Activated naive CD4-positive, alpha-beta T cell treated with anti-CD3 and anti-CD28 coated beads, Interleukin-2, amount 50 U/mL, for 16 hours (primary cell): ENCODE data around the gene BAIAP2.

Experiments
- DNase-seq: peaks from one replicate; pipeline ENCODE4 v3.0.0-alpha.2; 2020

BAIAP2 gene

GRCh38 chr17:81039854-81040758 lies 5.2 kb downstream of the BAIAP2 start:
- DNase-seq: no peak

GRCh38 chr17:81040791-81041337 lies 5.9 kb downstream of the BAIAP2 start:
- DNase-seq: peak; percentile 25

- DNase-seq: no peak
Measured at GRCh38 chr17:81042606-81043005, 7.7 kb downstream of the BAIAP2 start.

DNA sequence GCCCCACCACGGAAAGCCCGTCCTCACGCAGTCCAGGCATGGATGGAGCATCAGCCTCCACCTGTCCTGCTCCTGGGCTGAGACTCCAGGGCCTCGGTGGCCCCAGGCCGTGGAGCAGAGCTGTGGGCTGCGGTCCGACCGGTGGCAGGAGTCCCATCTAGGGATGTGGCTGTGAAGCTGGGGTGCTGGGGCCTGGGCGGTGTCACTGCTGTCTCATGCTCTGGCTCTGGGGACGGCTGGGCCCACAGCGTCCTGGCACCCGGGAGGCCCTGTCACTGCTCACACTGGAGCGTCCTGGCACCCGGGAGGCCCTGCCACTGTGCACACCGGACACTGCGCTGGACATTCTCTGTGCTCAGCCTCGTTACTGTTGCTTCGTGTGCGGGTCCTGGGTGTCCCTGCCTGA lies 8.4 kb downstream of the BAIAP2 start:
- no peak for DNase-seq

DNA sequence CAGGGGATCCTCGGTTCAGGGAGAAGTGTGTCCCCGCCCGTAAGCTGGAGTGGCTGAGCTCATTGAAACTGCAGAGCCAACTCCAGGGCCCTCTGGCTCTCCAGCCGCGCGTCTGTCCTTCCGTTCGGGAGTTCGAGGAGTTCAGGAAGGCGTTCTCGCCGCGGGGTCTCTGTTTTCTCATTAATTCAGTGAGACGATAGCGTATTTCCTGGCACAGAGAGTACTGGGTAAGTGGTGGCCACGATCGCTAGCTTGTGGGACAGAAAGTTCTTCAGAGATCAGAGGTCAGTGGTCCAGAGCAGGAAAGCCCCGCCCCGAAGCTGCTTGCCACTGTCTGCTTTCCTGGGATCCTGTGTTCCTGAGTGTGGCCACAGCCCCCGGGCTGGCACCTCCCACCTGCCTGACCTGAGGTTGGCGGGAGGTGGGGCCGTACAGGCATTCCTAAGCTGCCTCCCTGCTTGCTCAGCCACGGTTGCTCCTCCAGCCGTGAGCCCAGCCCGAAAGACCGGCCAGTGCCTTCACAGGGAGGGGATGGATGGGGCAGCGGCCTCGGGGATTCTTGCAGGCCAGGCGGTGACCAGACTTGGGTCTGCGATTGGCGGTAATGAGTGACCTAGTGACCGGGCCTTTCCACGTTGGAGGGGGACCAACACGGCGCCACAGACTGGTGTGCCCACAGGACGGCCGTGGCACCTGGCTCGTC lies 8.9 kb downstream of the BAIAP2 start:
- DNase-seq: no peak

DNA sequence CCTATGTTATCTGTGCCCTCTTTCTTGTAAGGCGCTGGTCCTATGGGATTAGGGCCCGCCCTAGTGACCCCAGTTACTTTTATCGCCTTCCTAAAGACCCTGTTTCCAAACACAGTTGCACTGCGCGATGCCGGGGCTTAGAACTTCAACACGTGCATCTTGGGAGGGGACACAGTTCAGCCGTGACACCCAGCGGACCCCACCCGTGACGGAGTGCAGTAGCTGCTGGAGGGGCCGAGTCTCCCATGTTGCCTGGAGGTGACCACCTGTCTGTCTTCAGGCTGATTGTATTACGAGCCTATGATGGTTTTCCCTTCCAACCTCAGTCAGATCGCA lies 9.4 kb downstream of the BAIAP2 start:
- DNase-seq: no peak

DNA sequence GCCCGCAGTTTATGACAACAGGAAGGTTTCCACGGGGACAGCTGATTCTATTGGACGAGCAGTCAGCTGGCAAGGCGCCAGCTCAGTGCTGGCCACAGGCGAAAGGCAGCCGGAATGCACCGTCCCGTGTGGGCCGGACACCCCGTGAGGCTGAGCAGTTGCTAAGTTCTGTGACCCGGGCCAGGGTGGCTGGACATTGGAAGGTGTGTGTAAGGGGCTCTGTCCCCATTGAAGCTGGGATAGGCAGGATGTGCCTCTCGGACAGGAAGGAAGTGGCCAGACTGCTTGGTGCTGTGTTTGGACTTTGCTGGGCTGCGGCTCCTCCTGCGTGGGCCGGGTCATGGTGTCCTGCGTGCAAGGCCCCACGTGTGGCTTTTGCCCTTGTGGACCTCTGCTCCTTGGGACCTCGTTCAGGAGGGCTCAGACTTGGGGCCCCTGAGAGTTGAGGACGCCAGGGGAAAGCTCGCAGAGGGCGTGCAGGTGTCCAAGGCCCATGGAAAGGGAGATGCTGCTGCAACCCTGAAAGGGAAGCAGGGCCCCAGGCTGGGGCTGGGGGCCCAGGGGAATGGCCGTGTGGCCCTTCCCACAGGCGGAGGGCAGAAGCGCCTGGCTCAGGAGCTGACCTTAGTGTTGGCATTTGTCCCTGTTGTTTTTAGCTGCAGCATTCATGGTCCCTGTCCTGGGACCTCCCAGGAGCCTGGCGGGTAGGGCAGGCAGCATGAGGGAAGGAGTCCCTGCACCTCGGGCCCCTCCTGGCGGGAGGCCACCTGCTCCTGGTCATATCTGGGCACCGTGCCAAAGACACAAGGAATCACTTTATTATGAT lies 10.0 kb downstream of the BAIAP2 start:
- DNase-seq: no peak

GRCh38 chr17:81045590-81046095 lies 10.7 kb downstream of the BAIAP2 start:
- no peak for DNase-seq

DNA sequence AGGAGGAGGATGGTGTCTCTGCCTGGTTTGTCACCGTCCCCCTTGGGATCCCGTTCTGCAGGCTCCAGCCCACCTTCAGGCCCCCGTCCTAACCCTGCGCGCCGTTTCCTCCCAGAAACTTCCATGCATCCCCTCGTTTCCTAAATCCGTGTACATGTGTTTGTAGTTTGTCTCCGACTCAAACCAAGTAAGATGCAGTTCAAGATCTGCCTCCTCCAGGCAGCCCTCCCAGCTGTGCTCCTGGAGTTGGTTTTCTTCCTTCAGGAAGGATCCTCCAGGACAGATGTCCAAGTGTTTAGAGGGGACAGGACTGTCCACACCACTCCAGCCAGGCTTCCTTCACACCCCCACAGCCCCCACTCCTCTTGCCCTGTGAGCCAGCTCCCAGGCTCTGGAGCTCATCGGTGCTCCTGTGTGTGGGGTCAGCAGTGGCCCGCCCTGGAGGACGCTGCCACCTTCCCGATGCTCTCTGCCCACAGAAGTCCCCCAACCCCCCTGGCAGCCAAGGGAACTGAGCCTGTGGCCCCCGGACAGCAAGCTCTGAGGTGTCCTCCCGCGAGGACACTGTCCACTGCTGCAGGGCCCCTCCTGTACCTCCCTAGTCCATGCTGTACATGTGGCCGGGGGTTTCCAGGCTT lies 11.3 kb downstream of the BAIAP2 start:
- no peak for DNase-seq

DNA sequence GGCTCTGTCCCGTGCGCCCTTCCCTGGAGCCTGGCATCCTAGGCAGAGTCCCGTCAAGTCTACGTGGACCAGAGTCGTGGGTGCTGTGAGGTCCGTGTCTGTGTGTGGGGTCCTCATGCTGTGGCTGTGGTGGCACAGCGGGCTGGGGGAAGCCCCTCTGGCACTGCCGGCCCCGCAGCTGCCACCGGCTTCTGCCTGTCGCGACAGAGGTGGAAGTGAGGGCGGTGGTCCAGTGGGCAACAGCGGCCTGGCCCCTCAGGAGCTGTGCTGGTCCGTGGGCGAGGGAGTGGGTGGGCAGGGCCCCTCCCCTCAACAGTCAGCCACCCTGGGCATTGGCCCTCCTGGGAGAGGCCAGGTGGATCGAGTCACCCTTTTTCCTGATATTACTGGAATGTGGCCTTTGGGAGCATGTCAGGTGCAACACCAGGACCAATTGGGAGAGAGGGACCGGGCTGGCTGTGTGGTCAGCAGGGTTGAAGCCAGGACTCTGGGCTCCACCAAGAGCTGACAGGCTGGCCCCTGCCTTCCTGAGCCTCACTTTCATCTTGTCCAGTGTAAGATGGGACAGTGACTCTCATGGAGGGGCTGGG lies 11.9 kb downstream of the BAIAP2 start:
- DNase-seq: no peak

DNA sequence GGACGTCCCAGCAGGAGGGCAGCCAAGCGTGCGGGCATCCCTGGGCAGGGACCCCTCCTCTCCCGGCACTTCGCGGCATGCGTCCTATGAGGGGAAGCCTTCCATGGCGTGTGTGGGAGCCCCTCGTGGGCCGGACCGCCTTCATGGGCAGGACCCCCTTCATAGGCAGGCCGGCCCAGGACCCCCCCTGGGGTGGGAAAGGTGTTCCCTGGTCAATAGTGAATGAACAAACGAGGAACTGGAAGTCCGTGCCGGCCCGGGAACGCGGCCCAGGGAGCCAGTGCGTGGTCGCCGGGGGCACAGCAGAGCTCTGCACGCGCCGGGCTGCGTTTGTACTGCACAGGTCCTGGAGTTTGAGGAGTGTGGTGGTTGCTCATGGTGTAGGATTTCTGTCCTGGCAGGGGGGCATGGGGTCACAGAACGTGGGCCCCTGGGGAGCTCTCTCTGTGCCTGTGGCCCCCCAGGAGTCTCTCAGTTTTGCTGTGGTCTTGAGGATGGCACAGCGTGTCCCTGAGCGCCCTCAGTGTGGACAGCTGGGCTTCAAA lies 13.9 kb downstream of the BAIAP2 start:
- no peak for DNase-seq

GRCh38 chr17:81049372-81049911 lies 14.5 kb downstream of the BAIAP2 start:
- no peak for DNase-seq

DNA sequence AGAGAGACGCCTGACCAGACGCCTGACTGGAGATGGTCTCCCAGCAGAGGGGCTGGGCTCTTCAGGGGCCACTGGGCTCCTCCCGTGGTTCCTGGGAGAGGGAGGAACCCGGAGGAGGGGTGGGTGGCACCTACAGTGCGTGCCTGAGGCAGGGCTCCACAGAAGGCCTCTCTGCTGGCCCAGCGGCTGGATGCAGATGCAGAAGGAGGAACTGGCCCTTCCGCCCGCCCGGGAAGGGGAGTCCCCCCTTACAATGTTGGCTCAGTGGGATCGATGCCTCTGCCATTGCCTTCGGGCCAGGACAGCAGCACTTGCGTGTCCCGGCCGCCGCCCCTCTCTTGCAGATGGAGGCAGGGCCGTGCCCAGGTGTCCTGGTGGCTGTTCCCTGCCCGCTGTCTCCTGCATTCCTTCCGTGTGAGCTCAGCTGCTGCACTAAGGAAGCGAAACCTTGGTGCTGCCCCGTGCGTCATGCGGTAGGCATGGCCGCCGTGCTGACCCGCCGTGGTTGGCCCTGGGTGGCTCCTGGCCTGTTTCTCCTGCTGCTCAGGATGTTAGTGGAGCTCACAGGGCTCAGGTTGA lies 15.1 kb downstream of the BAIAP2 start:
- DNase-seq: no peak

- no peak for DNase-seq
Measured at GRCh38 chr17:81050645-81051625, 16.0 kb downstream of the BAIAP2 start.

DNA sequence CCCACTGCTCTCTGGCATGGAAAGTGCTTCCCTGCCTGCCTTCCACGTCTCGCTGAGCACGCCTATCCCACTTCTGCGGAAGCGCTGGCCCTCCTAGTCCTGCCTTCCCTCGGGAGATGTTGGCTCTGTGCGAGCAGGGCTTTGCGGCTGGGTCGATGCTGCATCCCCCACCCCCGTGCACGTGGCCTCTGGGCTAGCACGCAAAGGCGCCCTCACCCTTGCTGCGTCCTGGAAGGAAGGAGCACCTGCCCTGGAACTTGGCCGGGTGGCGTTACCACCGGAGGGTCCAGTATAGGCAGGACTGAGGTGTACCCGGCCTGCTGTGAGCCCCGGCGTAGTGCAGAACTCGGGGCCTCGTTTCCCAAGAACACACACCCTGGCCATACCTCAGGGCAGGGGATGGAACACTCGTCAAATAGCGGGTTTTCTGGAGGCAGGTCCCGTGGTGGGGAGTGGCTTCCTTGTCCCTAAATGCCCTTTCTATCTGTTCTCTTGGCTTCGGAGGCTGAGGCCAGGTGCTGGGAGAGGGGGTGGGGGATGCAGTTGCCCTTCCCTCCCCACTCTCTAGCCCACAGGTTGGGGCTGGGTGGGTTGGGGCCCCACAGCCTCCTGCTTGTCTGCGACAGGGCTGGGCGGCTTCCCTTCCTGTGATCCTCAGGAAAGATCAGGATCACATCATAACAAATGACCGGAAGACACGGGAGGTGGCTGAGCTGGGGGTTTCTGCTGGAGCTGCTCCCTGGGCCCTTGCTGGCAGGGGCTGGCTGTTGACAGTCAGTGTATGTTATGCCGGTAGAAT lies 17.4 kb downstream of the BAIAP2 start:
- DNase-seq: no peak

DNA sequence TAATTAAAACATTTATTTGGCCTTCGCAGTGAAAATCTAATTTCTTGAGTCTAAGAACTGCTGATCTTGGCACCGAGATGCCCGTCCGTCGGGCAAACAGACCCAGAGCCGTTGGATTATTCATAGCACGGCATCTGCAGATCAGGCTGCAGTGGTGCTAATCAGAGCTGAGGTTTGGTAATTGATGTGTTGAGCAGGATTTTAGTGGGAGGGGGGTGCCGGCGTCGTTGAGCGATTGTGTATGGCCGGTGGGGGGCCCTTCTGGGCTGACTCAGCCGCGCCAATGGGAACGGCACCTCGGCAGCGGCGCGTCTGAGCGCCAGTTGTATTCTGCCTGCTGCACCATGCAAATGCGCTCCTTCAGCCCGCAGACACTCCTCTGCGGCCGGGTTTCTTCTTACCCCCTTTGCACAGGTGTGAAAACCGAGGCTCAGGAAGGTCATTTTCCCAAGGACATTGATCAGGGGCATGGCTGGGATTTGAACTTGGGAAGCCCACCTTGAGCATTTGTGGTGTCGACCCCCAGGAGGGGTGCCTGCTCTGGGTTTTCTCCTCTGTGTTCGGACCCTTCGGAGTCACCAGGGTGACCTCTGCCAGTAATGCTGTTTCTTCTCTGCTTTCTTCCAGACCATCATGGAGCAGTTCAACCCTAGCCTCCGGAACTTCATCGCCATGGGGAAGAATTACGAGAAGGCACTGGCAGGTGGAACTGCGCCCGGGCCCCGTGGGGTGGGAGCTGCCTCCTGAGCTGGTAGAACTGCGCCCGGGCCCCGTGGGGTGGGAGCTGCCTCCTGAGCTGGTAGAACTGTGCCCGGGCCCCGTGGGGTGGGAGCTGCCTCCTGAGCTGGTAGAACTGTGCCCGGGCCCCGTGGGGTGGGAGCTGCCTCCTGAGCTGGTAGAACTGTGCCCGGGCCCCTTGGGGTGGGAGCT lies 18.4 kb downstream of the BAIAP2 start:
- DNase-seq: no peak

DNA sequence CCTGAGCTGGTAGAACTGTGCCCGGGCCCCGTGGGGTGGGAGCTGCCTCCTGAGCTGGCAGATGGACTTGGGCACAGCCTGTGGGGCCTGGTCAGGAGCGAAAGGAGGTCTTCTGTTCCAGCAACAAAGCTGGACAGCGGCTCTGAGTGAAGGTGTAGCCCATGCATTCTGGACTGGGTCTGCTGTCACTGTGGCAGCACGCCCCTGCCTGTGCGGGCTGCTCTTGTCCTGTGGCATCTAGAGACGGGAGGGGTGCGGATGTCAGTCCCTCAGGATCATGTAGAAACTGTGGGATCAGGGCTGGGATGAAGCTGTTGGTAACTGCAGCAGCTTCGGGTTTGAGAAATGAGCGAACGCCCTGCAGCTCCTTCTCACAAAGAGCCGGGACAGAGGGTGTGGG lies 19.4 kb downstream of the BAIAP2 start:
- no peak for DNase-seq

GRCh38 chr17:81054881-81055370 lies 20.0 kb downstream of the BAIAP2 start:
- DNase-seq: no peak
